ENCODE data around the gene NTN5. TPM values are rescaled to one million over a fixed set of nuclear protein-coding genes. Genes with fewer than 3 reads are reported as not detected.

NTN5 gene
- total and polyA plus RNA-seq, 9 of the 15 experiments (the other 6 are each of a cell fraction or from before 2014, with no cell fraction given): not detected

- TF ChIP-seq SAFB (IDR thresholded peaks at IDR 0.05; ENCODE audit: borderline replicate concordance, low read depth, low read length): no peak
- no peak for TF ChIP-seq DDX20 (tag; IDR thresholded peaks at IDR 0.05; ENCODE audit: low read depth)
Observed at GRCh38 chr19:48663667-48664066, 9.2 kb downstream of the NTN5 start (continued).

DNA sequence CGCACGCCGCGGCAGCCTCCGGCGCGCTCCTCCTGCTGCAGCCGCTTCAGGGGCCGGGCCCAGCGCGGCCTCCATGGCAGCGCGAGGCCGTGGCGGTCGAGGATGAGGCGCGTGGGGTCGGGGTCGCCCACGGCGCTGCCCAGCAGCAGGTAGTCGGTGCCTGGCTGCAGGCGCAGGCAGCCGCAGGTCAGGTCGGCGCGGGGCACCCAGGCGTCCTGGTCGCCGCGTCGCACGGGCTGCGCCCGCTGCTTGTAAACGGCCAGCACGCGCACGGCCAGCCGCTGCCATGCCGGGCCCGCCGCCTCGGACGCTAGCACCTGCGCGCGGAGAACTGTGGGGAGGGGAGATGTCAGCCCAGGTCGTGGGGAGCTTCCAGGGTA lies 11.1 kb downstream of the NTN5 start:
- H3K79me2 ChIP-seq (ENCODE audit: control insufficient read depth, insufficient read depth, low read length): no peaks in the 10 kb centered on the region
- no peak overlapping the region for H2AFZ ChIP-seq (ENCODE audit: low read depth, low read length)
- BruUV-seq (replicated peaks): no TSS peak
- H3K27ac ChIP-seq (ENCODE audit: extremely low read depth, low read depth, low read length): no peak overlapping the region
- no peaks in the 10 kb centered on the region for H3K36me3 ChIP-seq (ENCODE audit: control insufficient read depth, insufficient read depth, low read length)
- DNase-seq (ENCODE audit: extremely low read depth in 1 of 4, low spot score in 3 of 4) (no peak), FAIRE-seq (no peak), ATAC-seq (no peak)
- H3K4me1 ChIP-seq (replicated peaks in 1 of 2; ENCODE audit: control insufficient read depth in 2 of 2, insufficient read depth in 2 of 2, low read length in 2 of 2): peaks cover 11 to 14% of the 10 kb centered on the region in 2 experiments
- H3K4me3 ChIP-seq: no peak overlapping the region
- H3K9ac ChIP-seq (ENCODE audit: insufficient read depth in 1 of 2, low read depth in 2 of 2, low read length in 2 of 2): peak overlapping the region in 1 of 2 experiments; percentile 31; a peak in 1 of 4 replicates
- CTCF ChIA-PET (ENCODE audit: low intra/inter-chr PET ratio): no interaction called here
- no peaks in the 10 kb centered on the region for H3K9me3 ChIP-seq (replicated peaks; ENCODE audit: control insufficient read depth, insufficient read depth, low read depth, low read length)
- H3K9me1 ChIP-seq (ENCODE audit: control insufficient read depth, insufficient read depth, low read length): no peaks in the 10 kb centered on the region
- in situ Hi-C loops (cut with MboI): no loop called here
- intact Hi-C loops (cut with micrococcal nuclease): no loop called here
- 98% methylated on average over 9 of the region's 50 CpGs for WGBS (ENCODE audit: insufficient coverage, low coverage, missing lambda C conversion rate)
- POLR2A ChIA-PET: interaction anchor here (1.0 kb wide), 1 partner anchor 57 kb away, joined by 3 read pairs; no protein-coding TSS in a partner anchor
- H3K27me3 ChIP-seq (ENCODE audit: control insufficient read depth in 2 of 2, insufficient read depth in 2 of 2, low read length in 2 of 2): no peaks in the 10 kb centered on the region
- no peaks in the 10 kb centered on the region for H4K20me1 ChIP-seq (replicated peaks; ENCODE audit: control insufficient read depth, insufficient read depth, low read length)
- no peak overlapping the region for H3K4me2 ChIP-seq (ENCODE audit: insufficient read depth, low read length)
- TF ChIP-seq BRCA1 (IDR thresholded peaks at IDR 0.05) (no peak), BRCA1 (CRISPR knock-in tag; IDR thresholded peaks at IDR 0.05) (no peak), ARID2 (IDR thresholded peaks at IDR 0.05) (no peak), ILF3 (IDR thresholded peaks at IDR 0.05; ENCODE audit: borderline replicate concordance) (no peak), DMBX1 (CRISPR knock-in tag; IDR thresholded peaks at IDR 0.05; ENCODE audit: borderline replicate concordance) (no peak), ZZZ3 (IDR thresholded peaks at IDR 0.05) (no peak), NCOR1 (IDR thresholded peaks at IDR 0.05) (no peak), NR2C2 (CRISPR knock-in tag; IDR thresholded peaks at IDR 0.05) (no peak), NR2C2 (tag; IDR thresholded peaks at IDR 0.05) (no peak), ASH1L (IDR thresholded peaks at IDR 0.05; ENCODE audit: borderline replicate concordance, low read depth, partially characterized antibody) (no peak), ZNF224 (CRISPR knock-in tag; IDR thresholded peaks at IDR 0.05) (no peak), CBFA2T3 (IDR thresholded peaks at IDR 0.05) (no peak), THRAP3 (IDR thresholded peaks at IDR 0.05; ENCODE audit: borderline replicate concordance) (no peak), HCFC1 (IDR thresholded peaks at IDR 0.05; ENCODE audit: low read depth, low read length) (no peak), TAF1 (IDR thresholded peaks at IDR 0.05; ENCODE audit: control insufficient read depth, extremely low read depth, insufficient read depth, low read length, severe bottlenecking) (no peak), DPF2 (IDR thresholded peaks at IDR 0.05) (no peak)
- TF ChIP-seq, protein P1, sequence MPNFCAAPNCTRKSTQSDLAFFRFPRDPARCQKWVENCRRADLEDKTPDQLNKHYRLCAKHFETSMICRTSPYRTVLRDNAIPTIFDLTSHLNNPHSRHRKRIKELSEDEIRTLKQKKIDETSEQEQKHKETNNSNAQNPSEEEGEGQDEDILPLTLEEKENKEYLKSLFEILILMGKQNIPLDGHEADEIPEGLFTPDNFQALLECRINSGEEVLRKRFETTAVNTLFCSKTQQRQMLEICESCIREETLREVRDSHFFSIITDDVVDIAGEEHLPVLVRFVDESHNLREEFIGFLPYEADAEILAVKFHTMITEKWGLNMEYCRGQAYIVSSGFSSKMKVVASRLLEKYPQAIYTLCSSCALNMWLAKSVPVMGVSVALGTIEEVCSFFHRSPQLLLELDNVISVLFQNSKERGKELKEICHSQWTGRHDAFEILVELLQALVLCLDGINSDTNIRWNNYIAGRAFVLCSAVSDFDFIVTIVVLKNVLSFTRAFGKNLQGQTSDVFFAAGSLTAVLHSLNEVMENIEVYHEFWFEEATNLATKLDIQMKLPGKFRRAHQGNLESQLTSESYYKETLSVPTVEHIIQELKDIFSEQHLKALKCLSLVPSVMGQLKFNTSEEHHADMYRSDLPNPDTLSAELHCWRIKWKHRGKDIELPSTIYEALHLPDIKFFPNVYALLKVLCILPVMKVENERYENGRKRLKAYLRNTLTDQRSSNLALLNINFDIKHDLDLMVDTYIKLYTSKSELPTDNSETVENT (CRISPR knock-in tag; IDR thresholded peaks at IDR 0.05): no peak
- TF ChIP-seq, protein P2, sequence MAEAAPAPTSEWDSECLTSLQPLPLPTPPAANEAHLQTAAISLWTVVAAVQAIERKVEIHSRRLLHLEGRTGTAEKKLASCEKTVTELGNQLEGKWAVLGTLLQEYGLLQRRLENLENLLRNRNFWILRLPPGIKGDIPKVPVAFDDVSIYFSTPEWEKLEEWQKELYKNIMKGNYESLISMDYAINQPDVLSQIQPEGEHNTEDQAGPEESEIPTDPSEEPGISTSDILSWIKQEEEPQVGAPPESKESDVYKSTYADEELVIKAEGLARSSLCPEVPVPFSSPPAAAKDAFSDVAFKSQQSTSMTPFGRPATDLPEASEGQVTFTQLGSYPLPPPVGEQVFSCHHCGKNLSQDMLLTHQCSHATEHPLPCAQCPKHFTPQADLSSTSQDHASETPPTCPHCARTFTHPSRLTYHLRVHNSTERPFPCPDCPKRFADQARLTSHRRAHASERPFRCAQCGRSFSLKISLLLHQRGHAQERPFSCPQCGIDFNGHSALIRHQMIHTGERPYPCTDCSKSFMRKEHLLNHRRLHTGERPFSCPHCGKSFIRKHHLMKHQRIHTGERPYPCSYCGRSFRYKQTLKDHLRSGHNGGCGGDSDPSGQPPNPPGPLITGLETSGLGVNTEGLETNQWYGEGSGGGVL (CRISPR knock-in tag; IDR thresholded peaks at IDR 0.05): no peak
